Fibroblast of lung (primary cell): Measurements from ENCODE around the gene GPR82.

Experiments used
- EZH2 ChIP-seq: IDR thresholded peaks from 2 replicates; pipeline ENCODE4 v1.5.1; 2012; ENCODE audit warnings: low read length, control low read depth, mild to moderate bottlenecking; ENCODE audit errors: missing control alignments
- TF ChIP-seq, protein P1 (sequence below), 2 donors: IDR thresholded peaks in 1 of 2; conservative IDR thresholded peaks in 1 of 2; 1 replicate in 1 of 2; 2 replicates in 1 of 2; pipeline ENCODE4 v1.5.1; 2011 to 2012; ENCODE audit warnings: low read length in 2 of 2, control low read depth in 1 of 2, inconsistent platforms in 1 of 2, low read depth in 1 of 2, mild to moderate bottlenecking in 1 of 2

- TF ChIP-seq, protein P1, sequence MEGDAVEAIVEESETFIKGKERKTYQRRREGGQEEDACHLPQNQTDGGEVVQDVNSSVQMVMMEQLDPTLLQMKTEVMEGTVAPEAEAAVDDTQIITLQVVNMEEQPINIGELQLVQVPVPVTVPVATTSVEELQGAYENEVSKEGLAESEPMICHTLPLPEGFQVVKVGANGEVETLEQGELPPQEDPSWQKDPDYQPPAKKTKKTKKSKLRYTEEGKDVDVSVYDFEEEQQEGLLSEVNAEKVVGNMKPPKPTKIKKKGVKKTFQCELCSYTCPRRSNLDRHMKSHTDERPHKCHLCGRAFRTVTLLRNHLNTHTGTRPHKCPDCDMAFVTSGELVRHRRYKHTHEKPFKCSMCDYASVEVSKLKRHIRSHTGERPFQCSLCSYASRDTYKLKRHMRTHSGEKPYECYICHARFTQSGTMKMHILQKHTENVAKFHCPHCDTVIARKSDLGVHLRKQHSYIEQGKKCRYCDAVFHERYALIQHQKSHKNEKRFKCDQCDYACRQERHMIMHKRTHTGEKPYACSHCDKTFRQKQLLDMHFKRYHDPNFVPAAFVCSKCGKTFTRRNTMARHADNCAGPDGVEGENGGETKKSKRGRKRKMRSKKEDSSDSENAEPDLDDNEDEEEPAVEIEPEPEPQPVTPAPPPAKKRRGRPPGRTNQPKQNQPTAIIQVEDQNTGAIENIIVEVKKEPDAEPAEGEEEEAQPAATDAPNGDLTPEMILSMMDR (conservative IDR thresholded peaks at IDR 0.05 in 1 of 2, IDR thresholded peaks at IDR 0.05 in 1 of 2; ENCODE audit: low read depth in 1 of 2, low read length in 2 of 2) = no peak
- TF ChIP-seq EZH2 = no peak
Measured at GRCh38 chrX:41761702-41762101, 37.7 kb downstream of the GPR82 start.
